Caco-2 (cell line): ENCODE data around the gene ATXN7L1. TPM values are rescaled to one million over a fixed set of nuclear protein-coding genes. Genes with fewer than 3 reads are reported as not detected.

Source experiments
- BruUV-seq: library from RNA; stranded (reverse); fragments of 400-500 nt; replicated peaks from 2 replicates; lab custom pipeline; 2021; lab: Mats Ljungman, UMichigan
- CTCF ChIA-PET: fragments of 300-600 bp; sonication (Branson Sonifier 250); formaldehyde crosslinking; loops from one replicate; lab custom pipeline; 2022; ENCODE audit warnings: antibody characterized with exemption; lab: Charles Lee
- POLR2A ChIA-PET: fragments of 300-600 bp; sonication (Branson Sonifier 250); formaldehyde crosslinking; loops from one replicate; lab custom pipeline; 2022; ENCODE audit warnings: antibody characterized with exemption; lab: Charles Lee
- DNase-seq, 2 experiments: peaks; one replicate each; pipeline versions ENCODE4 v3.0.0 to v3.0.0-alpha.2; 2020 to 2022
- H3K27me3 ChIP-seq: replicated peaks from 2 replicates; pipeline ENCODE4 v1.6.0; 2011; ENCODE audit warnings: low read length; ENCODE audit not compliant: control insufficient read depth, insufficient read depth
- H3K36me3 ChIP-seq: 2 replicates; pipeline ENCODE4 v1.5.1; 2011; ENCODE audit warnings: low read length; ENCODE audit not compliant: control insufficient read depth, insufficient read depth
- H3K4me1 ChIP-seq: fragments of 250-450 bp; sonication (Bioruptor Pico); 2 replicates; pipeline ENCODE4 v1.5.1; 2020; ENCODE audit warnings: mild to moderate bottlenecking
- H3K4me3 ChIP-seq: 2 replicates; pipeline ENCODE4 v1.5.1; 2011; ENCODE audit warnings: low read depth, mild to moderate bottlenecking, control low read depth, low read length
- H3K9me3 ChIP-seq: fragments of 250-450 bp; sonication (Bioruptor Pico); 2 replicates; pipeline ENCODE4 v1.5.1; 2020; ENCODE audit warnings: mild to moderate bottlenecking, moderate library complexity
- H3K27ac Mint-ChIP-seq: one replicate; pipeline ENCODE4 v1.8.0; 2022; ENCODE audit warnings: mixed read lengths; ENCODE audit not compliant: unreplicated experiment
- H3K27me3 Mint-ChIP-seq: one replicate; pipeline ENCODE4 v1.8.0; 2022; ENCODE audit warnings: mixed read lengths; ENCODE audit not compliant: insufficient read depth, unreplicated experiment
- H3K36me3 Mint-ChIP-seq: one replicate; pipeline ENCODE4 v1.8.0; 2022; ENCODE audit warnings: mild to moderate bottlenecking, mixed read lengths; ENCODE audit not compliant: insufficient read depth, unreplicated experiment
- H3K4me1 Mint-ChIP-seq: one replicate; pipeline ENCODE4 v1.8.0; 2022; ENCODE audit warnings: low read depth, mixed read lengths; ENCODE audit not compliant: unreplicated experiment
- H3K4me3 Mint-ChIP-seq: one replicate; pipeline ENCODE4 v1.8.0; 2022; ENCODE audit warnings: mild to moderate bottlenecking, moderate library complexity, mixed read lengths; ENCODE audit not compliant: unreplicated experiment
- H3K9me3 Mint-ChIP-seq: one replicate; pipeline ENCODE4 v1.8.0; 2022; ENCODE audit warnings: mixed read lengths; ENCODE audit not compliant: unreplicated experiment
- intact Hi-C: fragments of 100-400 bp; cut with micrococcal nuclease; formaldehyde crosslinking; loops from one replicate; pipeline ENCODE4 v1.10.0; 2022; ENCODE audit not compliant: unreplicated experiment
- total RNA-seq: library from RNA; stranded (reverse); gene quantifications from 2 replicates; pipeline ENCODE4 v1.2.3, GENCODE V29; 2022
- TF ChIP-seq, protein P1 (sequence below), 2 experiments: fragments of 200-600 bp in 1 of 2; IDR thresholded peaks; 1 replicate in 1 of 2; 2 replicates in 1 of 2; pipeline versions ENCODE4 v1.5.1 to v1.8.0; 2011 to 2022; ENCODE audit warnings: antibody characterized with exemption in 1 of 2, control low read depth in 1 of 2, inconsistent platforms in 1 of 2, low read depth in 1 of 2, low read length in 1 of 2, mild to moderate bottlenecking in 1 of 2, moderate library complexity in 1 of 2; ENCODE audit not compliant: insufficient read depth in 1 of 2, severe bottlenecking in 1 of 2, unreplicated experiment in 1 of 2

Gene ATXN7L1
- total RNA-seq, 1 experiment from 2014 or later: 14.1 TPM

DNA sequence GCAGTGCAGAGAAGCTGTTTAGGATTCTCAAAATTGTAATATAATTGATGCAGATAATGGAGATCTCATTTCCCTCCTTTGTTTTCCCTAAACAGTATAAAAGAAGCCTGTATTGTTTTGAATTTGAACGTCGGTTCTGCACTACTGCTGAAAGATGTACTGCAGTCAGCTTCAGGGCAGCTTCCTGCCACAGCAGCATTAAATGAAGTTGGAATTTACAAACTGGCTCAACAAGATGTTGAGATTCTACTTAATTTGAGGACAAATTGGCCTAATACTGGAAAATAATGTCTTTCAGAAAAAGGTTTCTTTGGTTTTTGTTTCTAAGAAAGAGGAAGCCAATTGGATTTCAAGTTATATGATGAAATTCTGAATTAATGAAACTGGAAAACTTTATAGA, 309.4 kb downstream of the ATXN7L1 start:
- peaks cover 37% of the 10 kb centered on the region for H3K36me3 Mint-ChIP-seq
- Histone ChIP-seq H3K27me3 (no peaks in the 10 kb centered on the region), H3K4me1 (no peaks in the 10 kb centered on the region), H3K4me3 (no peak overlapping the region), H3K9me3 (no peaks in the 10 kb centered on the region), H3K36me3 (no peaks in the 10 kb centered on the region; the same call in 1 of the 2 replicates)
- H3K4me1 Mint-ChIP-seq: no peaks in the 10 kb centered on the region
- H3K4me3 Mint-ChIP-seq: no peak overlapping the region
- TF ChIP-seq, protein P1, sequence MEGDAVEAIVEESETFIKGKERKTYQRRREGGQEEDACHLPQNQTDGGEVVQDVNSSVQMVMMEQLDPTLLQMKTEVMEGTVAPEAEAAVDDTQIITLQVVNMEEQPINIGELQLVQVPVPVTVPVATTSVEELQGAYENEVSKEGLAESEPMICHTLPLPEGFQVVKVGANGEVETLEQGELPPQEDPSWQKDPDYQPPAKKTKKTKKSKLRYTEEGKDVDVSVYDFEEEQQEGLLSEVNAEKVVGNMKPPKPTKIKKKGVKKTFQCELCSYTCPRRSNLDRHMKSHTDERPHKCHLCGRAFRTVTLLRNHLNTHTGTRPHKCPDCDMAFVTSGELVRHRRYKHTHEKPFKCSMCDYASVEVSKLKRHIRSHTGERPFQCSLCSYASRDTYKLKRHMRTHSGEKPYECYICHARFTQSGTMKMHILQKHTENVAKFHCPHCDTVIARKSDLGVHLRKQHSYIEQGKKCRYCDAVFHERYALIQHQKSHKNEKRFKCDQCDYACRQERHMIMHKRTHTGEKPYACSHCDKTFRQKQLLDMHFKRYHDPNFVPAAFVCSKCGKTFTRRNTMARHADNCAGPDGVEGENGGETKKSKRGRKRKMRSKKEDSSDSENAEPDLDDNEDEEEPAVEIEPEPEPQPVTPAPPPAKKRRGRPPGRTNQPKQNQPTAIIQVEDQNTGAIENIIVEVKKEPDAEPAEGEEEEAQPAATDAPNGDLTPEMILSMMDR (IDR thresholded peaks at IDR 0.05; ENCODE audit: insufficient read depth in 1 of 2, low read depth in 1 of 2, low read length in 1 of 2, severe bottlenecking in 1 of 2, unreplicated experiment in 1 of 2): no peak
- BruUV-seq: no TSS peak
- ChIA-PET CTCF (no interaction called here), POLR2A (no interaction called here)
- H3K27ac Mint-ChIP-seq: no peak overlapping the region
- intact Hi-C loops: no loop called here
- no peak for DNase-seq
- H3K27me3 Mint-ChIP-seq: no peaks in the 10 kb centered on the region
- H3K9me3 Mint-ChIP-seq: no peaks in the 10 kb centered on the region

DNA sequence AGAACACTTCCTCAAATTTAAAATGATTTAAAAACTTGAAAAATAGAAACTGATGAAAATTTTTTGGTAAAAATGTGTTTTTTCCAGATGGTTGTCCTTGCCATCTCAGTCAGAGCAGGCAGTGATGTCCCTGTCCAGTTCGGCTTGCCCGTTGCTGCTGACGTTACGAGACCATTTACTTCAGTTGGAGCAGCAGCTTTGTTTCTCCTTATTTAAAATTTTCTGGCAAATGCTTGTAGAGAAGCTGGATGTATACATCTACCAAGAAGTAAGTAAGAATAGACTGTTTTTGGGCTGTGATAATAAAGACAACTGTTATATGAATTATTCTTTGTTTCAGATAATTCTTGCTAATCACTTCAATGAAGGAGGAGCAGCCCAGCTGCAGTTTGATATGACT, 311.2 kb downstream of the ATXN7L1 start:
- no peaks in the 10 kb centered on the region; the same call in 1 of the 2 replicates for H3K36me3 ChIP-seq
- H3K27me3 ChIP-seq: no peaks in the 10 kb centered on the region
- H3K4me1 ChIP-seq: no peaks in the 10 kb centered on the region
- ChIA-PET POLR2A (no interaction called here), CTCF (interaction anchor here (0.6 kb wide), 1 partner anchor 76 kb away, joined by 3 read pairs; no protein-coding TSS in a partner anchor)
- H3K36me3 Mint-ChIP-seq: peaks cover 41% of the 10 kb centered on the region
- TF ChIP-seq, protein P1 (IDR thresholded peaks at IDR 0.05; ENCODE audit: insufficient read depth in 1 of 2, low read depth in 1 of 2, low read length in 1 of 2, severe bottlenecking in 1 of 2, unreplicated experiment in 1 of 2): no peak
- no TSS peak for BruUV-seq
- no peak for DNase-seq
- no peak overlapping the region for H3K4me3 Mint-ChIP-seq
- H3K27me3 Mint-ChIP-seq: no peaks in the 10 kb centered on the region
- no peak overlapping the region for H3K27ac Mint-ChIP-seq
- no peaks in the 10 kb centered on the region for H3K9me3 ChIP-seq
- H3K9me3 Mint-ChIP-seq: no peaks in the 10 kb centered on the region
- no peak overlapping the region for H3K4me3 ChIP-seq
- intact Hi-C loops: no loop called here
- H3K4me1 Mint-ChIP-seq: no peaks in the 10 kb centered on the region

DNA sequence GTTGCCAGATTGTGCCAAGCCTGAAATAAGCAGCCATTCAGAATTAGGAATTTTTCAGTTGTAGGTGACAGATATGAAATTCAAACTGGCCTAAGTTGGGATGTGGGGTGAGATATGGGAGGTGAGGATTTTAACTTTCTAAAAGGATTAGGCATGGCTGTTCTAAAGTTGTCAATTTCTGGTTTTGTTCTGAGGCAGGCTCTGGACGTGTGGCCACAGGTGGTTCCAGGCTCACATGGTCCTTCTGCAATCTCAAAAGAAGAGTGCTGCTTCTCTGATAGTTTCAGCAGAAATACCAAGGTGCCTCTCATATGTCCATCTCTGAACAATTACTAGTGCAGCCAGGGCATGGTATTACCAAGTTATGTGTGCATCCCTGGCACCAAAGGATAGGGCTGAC, 316.5 kb downstream of the ATXN7L1 start:
- H3K36me3 ChIP-seq: no peaks in the 10 kb centered on the region; the same call in 1 of the 2 replicates
- Mint-ChIP-seq H3K36me3 (peaks cover 48% of the 10 kb centered on the region), H3K27me3 (no peaks in the 10 kb centered on the region), H3K9me3 (no peaks in the 10 kb centered on the region), H3K27ac (no peak overlapping the region), H3K4me1 (no peaks in the 10 kb centered on the region), H3K4me3 (no peak overlapping the region)
- no peaks in the 10 kb centered on the region for H3K9me3 ChIP-seq
- no peak for DNase-seq
- H3K4me3 ChIP-seq: no peak overlapping the region
- no peaks in the 10 kb centered on the region for H3K4me1 ChIP-seq
- no TSS peak for BruUV-seq
- POLR2A ChIA-PET: no interaction called here
- CTCF ChIA-PET: no interaction called here
- no peaks in the 10 kb centered on the region for H3K27me3 ChIP-seq
- intact Hi-C loops: no loop called here
- TF ChIP-seq, protein P1 (IDR thresholded peaks at IDR 0.05; ENCODE audit: insufficient read depth in 1 of 2, low read depth in 1 of 2, low read length in 1 of 2, severe bottlenecking in 1 of 2, unreplicated experiment in 1 of 2): no peak

Other genes starting within 250 kb of the ATXN7L1 start
- gene CDHR3, start 86.7 kb upstream of the ATXN7L1 start, total RNA-seq: 9.2 and 12.0 TPM in 2 replicates
- 78.7 and 81.0 TPM in 2 replicates for gene SYPL1, start 235.7 kb upstream of the ATXN7L1 start, total RNA-seq